ENCODE results near the gene PCBD1.

The PCBD1 gene

GRCh38 chr10:70901276-70901878, 13.0 kb upstream of the PCBD1 start:
- no peak for DNase-seq

GRCh38 chr10:70899096-70899495, 10.7 kb upstream of the PCBD1 start:
- DNase-seq: no peak

- DNase-seq: no peak
Observed at GRCh38 chr10:70898687-70899086, 10.3 kb upstream of the PCBD1 start.

- DNase-seq: no peak
Observed at GRCh38 chr10:70896551-70896950, 8.2 kb upstream of the PCBD1 start.

GRCh38 chr10:70894416-70894815, 6.1 kb upstream of the PCBD1 start:
- DNase-seq: no peak

GRCh38 chr10:70893227-70894006, 5.1 kb upstream of the PCBD1 start:
- DNase-seq: no peak

GRCh38 chr10:70892631-70893030, 4.3 kb upstream of the PCBD1 start:
- no peak for DNase-seq

- no peak for DNase-seq
Observed at GRCh38 chr10:70891627-70892026, 3.3 kb upstream of the PCBD1 start.

GRCh38 chr10:70890917-70891431, 2.6 kb upstream of the PCBD1 start:
- DNase-seq: no peak

- DNase-seq: no peak
Observed at GRCh38 chr10:70889291-70889690, 926 bp upstream of the PCBD1 start.

GRCh38 chr10:70886921-70887665, 1.3 kb downstream of the PCBD1 start:
- no peak for DNase-seq

- DNase-seq: no peak
Observed at GRCh38 chr10:70885931-70886903, 2.1 kb downstream of the PCBD1 start.

GRCh38 chr10:70885481-70885880, 2.9 kb downstream of the PCBD1 start:
- no peak for DNase-seq

GRCh38 chr10:70884741-70885140, 3.6 kb downstream of the PCBD1 start:
- DNase-seq: no peak

GRCh38 chr10:70880077-70880534, 8.3 kb downstream of the PCBD1 start:
- peak; percentile 66 for DNase-seq

GRCh38 chr10:70879207-70879606, 9.2 kb downstream of the PCBD1 start:
- DNase-seq: no peak

- DNase-seq: no peak
Observed at GRCh38 chr10:70874061-70874460, 14.3 kb downstream of the PCBD1 start.

GRCh38 chr10:70872291-70872690, 16.1 kb downstream of the PCBD1 start:
- no peak for DNase-seq

GRCh38 chr10:70866424-70866823, 21.9 kb downstream of the PCBD1 start:
- no peak for DNase-seq

GRCh38 chr10:70864935-70865334, 23.4 kb downstream of the PCBD1 start:
- no peak for DNase-seq

- DNase-seq: no peak
Observed at GRCh38 chr10:70863470-70864160, 24.8 kb downstream of the PCBD1 start.

Data from activated CD4-positive, CD25-positive, alpha-beta regulatory T cell treated with anti-CD3 and anti-CD28 coated beads, Interleukin-2, amount 50 U/mL, for 72 hours (primary cell).